SK-N-SH (cell line): Measurements from ENCODE around the gene LAMB1. TPM values are rescaled to one million over a fixed set of nuclear protein-coding genes. Genes with fewer than 3 reads are reported as not detected.
A peak's percentile ranks its signal among the peaks of the same experiment; 100 is the strongest.

Experiments used
- CTCF ChIA-PET: fragments of 300-600, 350-600 bp; formaldehyde crosslinking; extraction: SDS; loops from one replicate; lab custom pipeline; 2021; lab: Yijun Ruan, JAX
- POLR2A ChIA-PET: fragments of 350-600 bp; sonication (Branson Sonifier 250); formaldehyde crosslinking; extraction: SDS; loops from one replicate; lab custom pipeline; 2020; ENCODE audit warnings: antibody characterized with exemption, inconsistent platforms; lab: Yijun Ruan, JAX
- DNase-seq: peaks from one replicate; pipeline ENCODE4 v3.0.0; 2012
- H2AFZ ChIP-seq: fragments of 200-600 bp; sonication (generic); 2 replicates; pipeline ENCODE4 v1.8.1; 2016; ENCODE audit warnings: antibody characterized with exemption, mild to moderate bottlenecking, low read depth
- H3F3A ChIP-seq: fragments of 200-600 bp; sonication (generic); replicated peaks from 2 replicates; pipeline ENCODE3; 2016; ENCODE audit warnings: antibody characterized with exemption, mild to moderate bottlenecking; ENCODE audit not compliant: insufficient read depth
- H3K27ac ChIP-seq, 2 experiments: fragments of 200-500 bp in 1 of 2; fragments of 200-600 bp in 1 of 2; sonication (Bioruptor generic) in 1 of 2; sonication (generic), shearing (Covaris generic) in 1 of 2; 2 replicates each; pipeline versions ENCODE4 v1.5.1 to v1.6.1; 2014 to 2016; ENCODE audit warnings: low read depth in 2 of 2, inconsistent platforms in 1 of 2, low read length in 1 of 2, mild to moderate bottlenecking in 1 of 2, mixed read lengths in 1 of 2
- H3K27me3 ChIP-seq: fragments of 200-600 bp; sonication (generic), shearing (Covaris generic); 2 replicates; pipeline ENCODE4 v1.6.1; 2016; ENCODE audit warnings: mixed run types; ENCODE audit not compliant: insufficient read depth
- H3K36me3 ChIP-seq, 2 experiments: fragments of 200-500 bp in 1 of 2; fragments of 200-600 bp in 1 of 2; sonication (Bioruptor generic) in 1 of 2; sonication (generic) in 1 of 2; replicated peaks in 1 of 2; 2 replicates each; pipeline versions ENCODE3 to v1.5.1; 2014 to 2016; ENCODE audit warnings: low read length in 1 of 2, mild to moderate bottlenecking in 1 of 2; ENCODE audit not compliant: insufficient read depth in 2 of 2, control insufficient read depth in 1 of 2
- H3K4me1 ChIP-seq, 2 experiments: fragments of 200-500 bp in 1 of 2; fragments of 200-600 bp in 1 of 2; sonication (Bioruptor generic) in 1 of 2; sonication (generic), shearing (Covaris generic) in 1 of 2; 2 replicates each; pipeline versions ENCODE4 v1.5.1 to v1.6.1; 2014 to 2016; ENCODE audit warnings: low read depth in 1 of 2, low read length in 1 of 2, mixed run types in 1 of 2; ENCODE audit not compliant: insufficient read depth in 2 of 2, control insufficient read depth in 1 of 2
- H3K4me2 ChIP-seq: fragments of 200-600 bp; sonication (generic), shearing (Covaris generic); 2 replicates; pipeline ENCODE4 v1.6.1; 2017; ENCODE audit warnings: mixed run types
- H3K4me3 ChIP-seq, 2 experiments: fragments of 200-500 bp in 1 of 2; fragments of 200-600 bp in 1 of 2; sonication (Bioruptor generic) in 1 of 2; sonication (generic), shearing (Covaris generic) in 1 of 2; 2 replicates each; pipeline versions ENCODE4 v1.5.1 to v1.8.1; 2014 to 2016; ENCODE audit warnings: low read depth in 2 of 2, inconsistent platforms in 1 of 2, low read length in 1 of 2, mild to moderate bottlenecking in 1 of 2, mixed read lengths in 1 of 2, moderate library complexity in 1 of 2
- H3K79me2 ChIP-seq: fragments of 200-600 bp; sonication (generic); 2 replicates; pipeline ENCODE4 v1.8.1; 2017; ENCODE audit warnings: mild to moderate bottlenecking; ENCODE audit not compliant: insufficient read depth
- H3K9ac ChIP-seq: fragments of 200-600 bp; sonication (generic); 2 replicates; pipeline ENCODE4 v1.6.1; 2017; ENCODE audit warnings: mixed run types
- H3K9me2 ChIP-seq: fragments of 200-600 bp; sonication (generic); 2 replicates; pipeline ENCODE4 v1.6.1; 2017; ENCODE audit warnings: mixed run types
- H3K9me3 ChIP-seq: fragments of 200-600 bp; sonication (generic); 2 replicates; pipeline ENCODE4 v1.6.1; 2017; ENCODE audit warnings: mixed run types, mild to moderate bottlenecking, moderate library complexity
- H4K20me1 ChIP-seq: fragments of 200-600 bp; sonication (generic); 2 replicates; pipeline ENCODE4 v1.6.1; 2017; ENCODE audit warnings: mild to moderate bottlenecking, mixed run types; ENCODE audit not compliant: insufficient read depth
- CHD2 ChIP-seq: fragments of 150-350 bp; IDR thresholded peaks from 2 replicates; pipeline ENCODE4 v1.6.1; 2018; ENCODE audit warnings: low read length; ENCODE audit not compliant: partially characterized antibody
- CTCF ChIP-seq: fragments of 200-600 bp; sonication (generic); IDR thresholded peaks from 2 replicates; pipeline ENCODE4 v1.6.1; 2017; ENCODE audit warnings: antibody characterized with exemption, mild to moderate bottlenecking, moderate library complexity
- EP300 ChIP-seq, 2 experiments: IDR thresholded peaks; 2 replicates each; pipeline versions ENCODE4 v1.4.0 to v1.6.1; 2012; ENCODE audit warnings: borderline replicate concordance in 1 of 2, low read depth in 1 of 2, low read length in 1 of 2
- FOXJ3 ChIP-seq: sonication (generic); formaldehyde crosslinking; IDR thresholded peaks from 2 replicates; pipeline ENCODE4 v1.5.1; 2020; ENCODE audit warnings: mild to moderate bottlenecking, missing genetic modification reagents
- FOXM1 ChIP-seq: IDR thresholded peaks from 2 replicates; pipeline ENCODE4 v1.4.0; 2012; ENCODE audit warnings: low read depth, mild to moderate bottlenecking
- IRF3 ChIP-seq: fragments of 150-350 bp; IDR thresholded peaks from 2 replicates; pipeline ENCODE4 v1.6.1; 2016; ENCODE audit warnings: mild to moderate bottlenecking, low read depth, low read length
- MXI1 ChIP-seq: IDR thresholded peaks from 2 replicates; pipeline ENCODE4 v1.6.1; 2012; ENCODE audit warnings: mild to moderate bottlenecking, low read depth, low read length, improper control_type of control experiment
- NFIC ChIP-seq: IDR thresholded peaks from 2 replicates; pipeline ENCODE4 v1.4.0; 2012; ENCODE audit warnings: borderline replicate concordance
- POLR2AphosphoS5 ChIP-seq: IDR thresholded peaks from 2 replicates; pipeline ENCODE4 v1.6.1; 2012; ENCODE audit warnings: low read depth, low read length
- RAD21 ChIP-seq: IDR thresholded peaks from 2 replicates; pipeline ENCODE4 v1.6.1; 2012; ENCODE audit warnings: mild to moderate bottlenecking, low read length
- RCOR1 ChIP-seq: fragments of 150-350 bp; IDR thresholded peaks from 2 replicates; pipeline ENCODE4 v1.6.1; 2017; ENCODE audit warnings: antibody characterized with exemption, low read length
- SMC3 ChIP-seq: IDR thresholded peaks from 2 replicates; pipeline ENCODE4 v1.6.1; 2012; ENCODE audit warnings: low read depth, low read length, improper control_type of control experiment
- TAF1 ChIP-seq: IDR thresholded peaks from 2 replicates; pipeline ENCODE4 v1.6.1; 2012; ENCODE audit warnings: low read depth, mild to moderate bottlenecking, low read length, moderate library complexity, borderline replicate concordance
- USF1 ChIP-seq: IDR thresholded peaks from 2 replicates; pipeline ENCODE4 v1.4.0; 2012; ENCODE audit warnings: low read depth, borderline replicate concordance
- USF2 ChIP-seq: fragments of 150-350 bp; IDR thresholded peaks from 2 replicates; pipeline ENCODE4 v1.6.1; 2017; ENCODE audit warnings: antibody characterized with exemption, low read length, low read depth, borderline replicate concordance
- YY1 ChIP-seq: IDR thresholded peaks from 2 replicates; pipeline ENCODE4 v1.4.0; 2012; ENCODE audit warnings: low read depth, mild to moderate bottlenecking
- ZBTB33 ChIP-seq: IDR thresholded peaks from 2 replicates; pipeline ENCODE4 v1.4.0; 2012; ENCODE audit warnings: low read depth, borderline replicate concordance
- WGBS: methylation state at CpG from one replicate; pipeline ENCODE4 v1.1.6; 2017; ENCODE audit warnings: low lambda C conversion rate; 5-methylcytosine and 5-hydroxymethylcytosine counted together
- polyA plus RNA-seq, 3 experiments: library from polyadenylated mRNA; depleted of rRNA; stranded (reverse); fragments of >200 nt; gene quantifications; 2 replicates each; pipeline ENCODE4 v1.2.3, GENCODE V29; 2012

The LAMB1 gene
- polyA plus RNA-seq, 1 of the 3 experiments (the other 2 are of a cell fraction) = 435 TPM

- peak overlapping the region; percentile 81 for H2AFZ ChIP-seq
- H3F3A ChIP-seq = peaks cover 49% of the 10 kb centered on the region
- H3K27me3 ChIP-seq = no peaks in the 10 kb centered on the region
- no peaks in the 10 kb centered on the region for H3K9me3 ChIP-seq
- H4K20me1 ChIP-seq = no peaks in the 10 kb centered on the region
- peaks cover 21 to 25% of the 10 kb centered on the region in 2 experiments for H3K36me3 ChIP-seq
- peak overlapping the region; percentile 92 to 95 for H3K4me3 ChIP-seq
- H3K9ac ChIP-seq = peak overlapping the region; percentile 96
- H3K4me2 ChIP-seq = peak overlapping the region; percentile 93
- no peaks in the 10 kb centered on the region for H3K9me2 ChIP-seq
- DNase-seq = no peak
- peaks cover 43% of the 10 kb centered on the region for H3K79me2 ChIP-seq
- POLR2A ChIA-PET = interaction anchor here (0.8 to 2.5 kb wide), 3 partner anchors 7 to 143 kb away, joined by 3 to 16 read pairs (median 9); no protein-coding TSS in a partner anchor
- H3K27ac ChIP-seq = peak overlapping the region; percentile 93 to 100
- TF ChIP-seq EP300 (IDR thresholded peaks at IDR 0.05; ENCODE audit: borderline replicate concordance in 1 of 2, low read depth in 1 of 2, low read length in 1 of 2) = no peak
- TF ChIP-seq CHD2 = no peak
- TF ChIP-seq NFIC = no peak
- TF ChIP-seq RCOR1 = no peak
- no peak for TF ChIP-seq POLR2AphosphoS5
- H3K4me1 ChIP-seq = peaks cover 37 to 51% of the 10 kb centered on the region in 2 experiments
- CTCF ChIA-PET = interaction anchor here (0.8 to 6.4 kb wide), 10 partner anchors 10 to 493 kb away, joined by 3 to 33 read pairs (median 4); no protein-coding TSS in a partner anchor
- 97% methylated on average over 14 of the region's 15 CpGs for WGBS
Measured at GRCh38 chr7:108003599-108003935, 606 bp upstream of the LAMB1 start.

- peaks cover 41 to 52% of the 10 kb centered on the region in 2 experiments for H3K4me1 ChIP-seq
- peak overlapping the region; percentile 96 for H3K9ac ChIP-seq
- peak overlapping the region; percentile 93 for H3K4me2 ChIP-seq
- ChIA-PET POLR2A (interaction anchor here (0.5 to 2.5 kb wide), 13 partner anchors 8 to 839 kb away, joined by 3 to 16 read pairs (median 3); partner anchors contain the start of genes CBLL1, DLD and HBP1), CTCF (interaction anchor here (0.6 to 6.4 kb wide), 19 partner anchors 8 to 495 kb away, joined by 3 to 33 read pairs (median 4); partner anchors contain the start of gene DLD)
- peak overlapping the region; percentile 81; the same call in 1 of the 2 replicates for H2AFZ ChIP-seq
- no peaks in the 10 kb centered on the region for H3K9me2 ChIP-seq
- peaks cover 57% of the 10 kb centered on the region for H3F3A ChIP-seq
- H3K9me3 ChIP-seq = no peaks in the 10 kb centered on the region
- no peaks in the 10 kb centered on the region for H3K27me3 ChIP-seq
- H3K4me3 ChIP-seq = peak overlapping the region; percentile 92 to 95
- peaks cover 36 to 41% of the 10 kb centered on the region in 2 experiments for H3K36me3 ChIP-seq
- 2% methylated on average over 59 of the region's 75 CpGs for WGBS
- H3K27ac ChIP-seq = peak overlapping the region; percentile 93 to 100
- H3K79me2 ChIP-seq = peaks cover 52% of the 10 kb centered on the region
- no peaks in the 10 kb centered on the region for H4K20me1 ChIP-seq
- peak; percentile 95 for DNase-seq
- TF ChIP-seq ZBTB33 = no peak
- TF ChIP-seq YY1 = no peak
- no peak for TF ChIP-seq RAD21
- TF ChIP-seq FOXM1 = no peak
- TF ChIP-seq FOXJ3 = no peak; the same call in 1 of the 2 replicates
- peak; percentile 41; the same call in 1 of the 2 replicates for TF ChIP-seq TAF1
- TF ChIP-seq EP300 (IDR thresholded peaks at IDR 0.05; ENCODE audit: borderline replicate concordance in 1 of 2, low read depth in 1 of 2, low read length in 1 of 2) = peak; percentile 51 to 62; a peak in 2 of 4 replicates
- no peak for TF ChIP-seq USF2
- no peak for TF ChIP-seq SMC3
- no peak for TF ChIP-seq CTCF
- no peak for TF ChIP-seq IRF3
- peak; percentile 79 for TF ChIP-seq MXI1
- TF ChIP-seq POLR2AphosphoS5 = no peak; the same call in 1 of the 2 replicates
- TF ChIP-seq USF1 = no peak; the same call in none of the 2 replicates
Measured at GRCh38 chr7:108001764-108002725, 916 bp downstream of the LAMB1 start.
